ENCODE measurements around the gene LAMP1. TPM values are rescaled to one million over a fixed set of nuclear protein-coding genes. Genes with fewer than 3 reads are reported as not detected.

LAMP1 gene
- total RNA-seq, 6 experiments from 2014 or later: 215 to 255 (median 247) TPM

GRCh38 chr13:113324398-113324797, 27.4 kb downstream of the LAMP1 start:
- no peak for DNase-seq
- TF ChIP-seq CTCF (IDR thresholded peaks at IDR 0.05): no peak
- Mint-ChIP-seq H3K36me3 (ENCODE audit: low read depth) (peaks cover 31% of the 10 kb centered on the region), H3K27ac (no peak overlapping the region), H3K4me1 (ENCODE audit: low read depth) (no peaks in the 10 kb centered on the region), H3K9me3 (no peaks in the 10 kb centered on the region), H3K4me3 (no peak overlapping the region), H3K27me3 (ENCODE audit: insufficient read depth) (peaks cover 11% of the 10 kb centered on the region)

GRCh38 chr13:113325779-113326178, 28.7 kb downstream of the LAMP1 start:
- H3K27ac Mint-ChIP-seq: no peak overlapping the region
- no peaks in the 10 kb centered on the region for H3K9me3 Mint-ChIP-seq
- H3K27me3 Mint-ChIP-seq (ENCODE audit: insufficient read depth): peaks cover 13% of the 10 kb centered on the region
- H3K4me1 Mint-ChIP-seq (ENCODE audit: low read depth): no peaks in the 10 kb centered on the region
- TF ChIP-seq CTCF (IDR thresholded peaks at IDR 0.05): no peak
- DNase-seq: no peak
- H3K36me3 Mint-ChIP-seq (ENCODE audit: low read depth): peaks cover 30% of the 10 kb centered on the region
- no peak overlapping the region for H3K4me3 Mint-ChIP-seq

- Mint-ChIP-seq H3K36me3 (ENCODE audit: low read depth) (peaks cover 18% of the 10 kb centered on the region), H3K4me1 (ENCODE audit: low read depth) (no peaks in the 10 kb centered on the region), H3K9me3 (peaks cover 3% of the 10 kb centered on the region; the same call in 1 of the 2 replicates), H3K27ac (no peak overlapping the region), H3K4me3 (no peak overlapping the region), H3K27me3 (ENCODE audit: insufficient read depth) (peaks cover 13% of the 10 kb centered on the region)
- TF ChIP-seq CTCF (IDR thresholded peaks at IDR 0.05): no peak
- DNase-seq: no peak
Measured at GRCh38 chr13:113327391-113327765, 30.3 kb downstream of the LAMP1 start.

- no peak for TF ChIP-seq CTCF (IDR thresholded peaks at IDR 0.05)
- H3K36me3 Mint-ChIP-seq (ENCODE audit: low read depth): peaks cover 15% of the 10 kb centered on the region
- H3K4me3 Mint-ChIP-seq: no peak overlapping the region
Measured at GRCh38 chr13:113327766-113328471, 30.9 kb downstream of the LAMP1 start.

GRCh38 chr13:113328851-113329250, 31.8 kb downstream of the LAMP1 start:
- DNase-seq: no peak
- Mint-ChIP-seq H3K9me3 (peaks cover 3% of the 10 kb centered on the region; the same call in 1 of the 2 replicates), H3K27ac (no peak overlapping the region), H3K36me3 (ENCODE audit: low read depth) (peaks cover 6% of the 10 kb centered on the region; the same call in 1 of the 2 replicates), H3K27me3 (ENCODE audit: insufficient read depth) (peaks cover 13% of the 10 kb centered on the region), H3K4me1 (ENCODE audit: low read depth) (no peaks in the 10 kb centered on the region), H3K4me3 (no peak overlapping the region)
- TF ChIP-seq CTCF (IDR thresholded peaks at IDR 0.05): no peak

More at GRCh38 chr13:113327766-113328471, 30.9 kb downstream of the LAMP1 start:
- peaks cover 3% of the 10 kb centered on the region; the same call in 1 of the 2 replicates for H3K9me3 Mint-ChIP-seq
- peaks cover 13% of the 10 kb centered on the region for H3K27me3 Mint-ChIP-seq (ENCODE audit: insufficient read depth)
- H3K4me1 Mint-ChIP-seq (ENCODE audit: low read depth): no peaks in the 10 kb centered on the region
- no peak overlapping the region for H3K27ac Mint-ChIP-seq
- DNase-seq: no peak

All from HFFc6 (cell line).